H1 (cell line): ENCODE results near the gene FAM193A. TPM values are rescaled to one million over a fixed set of nuclear protein-coding genes. Genes with fewer than 3 reads are reported as not detected.

Experiments
- CTCF ChIA-PET: fragments of 300-600 bp; sonication (Branson Sonifier 250); formaldehyde crosslinking; loops from one replicate; lab custom pipeline; 2021; ENCODE audit not compliant: partially characterized antibody; lab: Charles Lee
- POLR2A ChIA-PET: fragments of 300-600 bp; sonication (Branson Sonifier 250); formaldehyde crosslinking; loops from one replicate; lab custom pipeline; 2021; ENCODE audit warnings: inconsistent platforms; ENCODE audit not compliant: partially characterized antibody; lab: Charles Lee
- DNase-seq, 2 experiments: peaks; one replicate each; pipeline versions ENCODE4 v3.0.0 to v3.0.0-alpha.2; 2010 to 2022; ENCODE audit warnings: low spot score in 2 of 2, low read depth in 1 of 2, mixed read lengths in 1 of 2
- FAIRE-seq: peaks from 2 replicates; lab custom pipeline; 2011; peaks lifted over from hg19 to GRCh38; lab: Jason Lieb, UNC
- H2AFZ ChIP-seq: 2 replicates; pipeline ENCODE4 v1.8.1; 2012; ENCODE audit warnings: low read length, inconsistent platforms
- H2AK5ac ChIP-seq: 2 replicates; pipeline ENCODE4 v1.6.1; 2013; ENCODE audit warnings: low read depth, low read length
- H2BK120ac ChIP-seq: replicated peaks from 2 replicates; pipeline ENCODE3; 2013; ENCODE audit warnings: low read depth, low read length, inconsistent platforms
- H2BK12ac ChIP-seq: 2 replicates; pipeline ENCODE4 v1.6.1; 2013; ENCODE audit warnings: low read depth, low read length
- H2BK15ac ChIP-seq: 2 replicates; pipeline ENCODE4 v1.6.1; 2013; ENCODE audit warnings: low read length
- H2BK20ac ChIP-seq: 2 replicates; pipeline ENCODE4 v1.6.1; 2013; ENCODE audit warnings: low read length
- H2BK5ac ChIP-seq: 2 replicates; pipeline ENCODE4 v1.6.1; 2013; ENCODE audit warnings: low read depth, low read length
- H3K14ac ChIP-seq: 2 replicates; pipeline ENCODE4 v1.6.1; 2013; ENCODE audit warnings: inconsistent platforms; ENCODE audit not compliant: insufficient read length
- H3K18ac ChIP-seq: 2 replicates; pipeline ENCODE4 v1.6.1; 2013; ENCODE audit warnings: low read length; ENCODE audit errors: extremely low read depth
- H3K23ac ChIP-seq: 2 replicates; pipeline ENCODE4 v1.6.1; 2013; ENCODE audit warnings: inconsistent platforms; ENCODE audit not compliant: insufficient read length
- H3K23me2 ChIP-seq: 2 replicates; pipeline ENCODE4 v1.6.1; 2013; ENCODE audit warnings: low read depth, low read length
- H3K27ac ChIP-seq: 2 replicates; pipeline ENCODE4 v1.6.1; 2011; ENCODE audit warnings: low read depth, low read length, inconsistent platforms
- H3K27me3 ChIP-seq, 4 experiments: replicated peaks in 1 of 4; 1 replicate in 1 of 4; 2 replicates in 3 of 4; pipeline versions ENCODE4 v1.6.1 to v1.8.1; 2011 to 2013; ENCODE audit warnings: low read length in 3 of 4, mild to moderate bottlenecking in 3 of 4, inconsistent platforms in 2 of 4, mixed read lengths in 2 of 4, moderate library complexity in 1 of 4; ENCODE audit not compliant: control insufficient read depth in 3 of 4, insufficient read depth in 3 of 4; ENCODE audit errors: extremely low read depth in 1 of 4
- H3K36me3 ChIP-seq, 4 experiments: 2 replicates each; pipeline versions ENCODE4 v1.6.1 to v1.8.1; 2011 to 2013; ENCODE audit warnings: mild to moderate bottlenecking in 4 of 4, low read length in 3 of 4, moderate library complexity in 2 of 4, control low read depth in 1 of 4, inconsistent platforms in 1 of 4; ENCODE audit not compliant: insufficient read depth in 4 of 4, control insufficient read depth in 2 of 4
- H3K4ac ChIP-seq: replicated peaks from 2 replicates; pipeline ENCODE3; 2013; ENCODE audit warnings: low read length, low read depth, mixed read lengths, inconsistent platforms; ENCODE audit not compliant: insufficient read length
- H3K4me1 ChIP-seq, 4 experiments: replicated peaks in 1 of 4; 1 replicate in 1 of 4; 2 replicates in 3 of 4; pipeline versions ENCODE4 v1.6.1 to v1.8.1; 2011 to 2013; ENCODE audit warnings: low read length in 3 of 4, inconsistent platforms in 2 of 4, mixed read lengths in 1 of 4; ENCODE audit not compliant: insufficient read depth in 4 of 4, control insufficient read depth in 3 of 4
- H3K4me2 ChIP-seq, 2 experiments: 2 replicates each; pipeline versions ENCODE4 v1.6.1 to v1.8.1; 2011 to 2013; ENCODE audit warnings: low read depth in 2 of 2, low read length in 2 of 2, control low read depth in 1 of 2, inconsistent platforms in 1 of 2, mild to moderate bottlenecking in 1 of 2; ENCODE audit not compliant: insufficient read depth in 1 of 2
- H3K4me3 ChIP-seq, 4 experiments: fragments of 200-600, 300-600 bp in 1 of 4; sonication (generic), shearing (Covaris generic), sonication (Bioruptor Twin) in 1 of 4; 2 replicates each; pipeline versions ENCODE4 v1.5.1 to v1.8.1; 2011 to 2016; ENCODE audit warnings: low read length in 4 of 4, low read depth in 3 of 4, control low read depth in 2 of 4, inconsistent platforms in 2 of 4, mild to moderate bottlenecking in 2 of 4, mixed read lengths in 1 of 4, moderate library complexity in 1 of 4; ENCODE audit not compliant: insufficient read depth in 2 of 4; ENCODE audit errors: extremely low read depth in 1 of 4
- H3K56ac ChIP-seq: replicated peaks from 2 replicates; pipeline ENCODE3; 2013; ENCODE audit warnings: low read depth, mild to moderate bottlenecking, mixed read lengths, low read length, inconsistent platforms; ENCODE audit not compliant: insufficient read length
- H3K79me1 ChIP-seq: 2 replicates; pipeline ENCODE4 v1.6.1; 2013; ENCODE audit warnings: low read depth, low read length, control low read depth
- H3K79me2 ChIP-seq, 2 experiments: 2 replicates each; pipeline versions ENCODE4 v1.6.1 to v1.8.1; 2012 to 2013; ENCODE audit warnings: low read length in 2 of 2, mild to moderate bottlenecking in 2 of 2, inconsistent platforms in 1 of 2; ENCODE audit not compliant: insufficient read depth in 2 of 2, control insufficient read depth in 1 of 2
- H3K9ac ChIP-seq, 4 experiments: replicated peaks in 1 of 4; 1 replicate in 1 of 4; 2 replicates in 3 of 4; pipeline versions ENCODE4 v1.6.1 to v1.8.1; 2011 to 2013; ENCODE audit warnings: low read depth in 3 of 4, low read length in 3 of 4, control low read depth in 2 of 4, mild to moderate bottlenecking in 2 of 4, moderate library complexity in 2 of 4, inconsistent platforms in 1 of 4; ENCODE audit errors: extremely low read depth in 1 of 4
- H3K9me3 ChIP-seq, 2 experiments: 2 replicates each; pipeline versions ENCODE4 v1.6.1 to v1.8.1; 2012 to 2013; ENCODE audit warnings: mild to moderate bottlenecking in 2 of 2, moderate library complexity in 2 of 2, control low read depth in 1 of 2, inconsistent platforms in 1 of 2, low read depth in 1 of 2, low read length in 1 of 2, mixed read lengths in 1 of 2; ENCODE audit not compliant: insufficient read depth in 2 of 2
- H4K20me1 ChIP-seq, 2 experiments: replicated peaks in 1 of 2; 2 replicates each; pipeline versions ENCODE3 to v1.8.1; 2011 to 2013; ENCODE audit warnings: inconsistent platforms in 2 of 2, low read length in 2 of 2, mild to moderate bottlenecking in 1 of 2; ENCODE audit not compliant: insufficient read depth in 2 of 2, control insufficient read depth in 1 of 2
- H4K5ac ChIP-seq: 2 replicates; pipeline ENCODE4 v1.6.1; 2013; ENCODE audit warnings: low read length, low read depth, mixed read lengths, inconsistent platforms; ENCODE audit not compliant: insufficient read length
- H4K8ac ChIP-seq: 2 replicates; pipeline ENCODE4 v1.8.0; 2013; ENCODE audit warnings: mild to moderate bottlenecking, moderate library complexity, low read length, inconsistent platforms; ENCODE audit not compliant: insufficient read depth; ENCODE audit errors: extremely low read depth
- H4K91ac ChIP-seq: replicated peaks from 2 replicates; pipeline ENCODE3; 2013; ENCODE audit warnings: low read length, mixed read lengths, inconsistent platforms; ENCODE audit not compliant: insufficient read length
- ASH2L ChIP-seq: fragments of 200-600, 300-600 bp; sonication (generic); IDR thresholded peaks from one replicate; pipeline ENCODE4 v1.7.1; 2017; ENCODE audit warnings: low read length
- ATF3 ChIP-seq: IDR thresholded peaks from 2 replicates; pipeline ENCODE4 v1.6.1; 2011; ENCODE audit warnings: low read depth, mild to moderate bottlenecking, low read length; ENCODE audit not compliant: insufficient read depth
- BRCA1 ChIP-seq: IDR thresholded peaks from 2 replicates; pipeline ENCODE4 v1.6.1; 2012; ENCODE audit warnings: low read depth, low read length, improper control_type of control experiment
- CBX5 ChIP-seq: fragments of 300-800, 300-1000 bp; sonication (generic); IDR thresholded peaks from 2 replicates; pipeline ENCODE4 v1.7.1; 2016; ENCODE audit warnings: antibody characterized with exemption, low read length, low read depth
- CHD2 ChIP-seq: IDR thresholded peaks from 2 replicates; pipeline ENCODE4 v1.6.1; 2012; ENCODE audit warnings: low read length, improper control_type of control experiment
- EGR1 ChIP-seq: IDR thresholded peaks from 2 replicates; pipeline ENCODE4 v1.6.1; 2011; ENCODE audit warnings: low read depth, low read length, borderline replicate concordance
- HDAC6 ChIP-seq: IDR thresholded peaks from one replicate; pipeline ENCODE4 v1.7.1; 2012; ENCODE audit warnings: low read depth, mild to moderate bottlenecking, inconsistent platforms, low read length, moderate library complexity
- NANOG ChIP-seq: IDR thresholded peaks from 2 replicates; pipeline ENCODE4 v1.6.1; 2011; ENCODE audit warnings: low read length, low read depth, mild to moderate bottlenecking, inconsistent platforms; ENCODE audit not compliant: insufficient read depth, poor library complexity, severe bottlenecking
- RXRA ChIP-seq: IDR thresholded peaks from 2 replicates; pipeline ENCODE4 v1.6.1; 2011; ENCODE audit warnings: low read depth, mild to moderate bottlenecking, low read length, moderate library complexity; ENCODE audit not compliant: insufficient read depth
- SAP30 ChIP-seq: fragments of 300-600 bp; sonication (generic); IDR thresholded peaks from 2 replicates; pipeline ENCODE4 v1.7.1; 2012; ENCODE audit warnings: low read length, moderate library complexity, mild to moderate bottlenecking, inconsistent platforms; ENCODE audit not compliant: insufficient read depth, insufficient replicate concordance
- SP1 ChIP-seq: IDR thresholded peaks from 2 replicates; pipeline ENCODE4 v1.6.1; 2011; ENCODE audit warnings: low read depth, low read length
- TAF1 ChIP-seq: IDR thresholded peaks from 2 replicates; pipeline ENCODE4 v1.6.1; 2011; ENCODE audit warnings: mild to moderate bottlenecking, low read depth, low read length
- ZNF274 ChIP-seq: IDR thresholded peaks from 2 replicates; pipeline ENCODE4 v1.7.0; 2012; ENCODE audit warnings: low read length, borderline replicate concordance; ENCODE audit errors: extremely low read depth
- WGBS, 2 experiments: shearing (Covaris generic) in 1 of 2; methylation state at CpG; one replicate each; pipeline versions ENCODE4 v1.1.6 to v1.1.7; 2013 to 2015; ENCODE audit warnings: low lambda C conversion rate in 2 of 2, mixed read lengths in 2 of 2, inconsistent platforms in 1 of 2, low coverage in 1 of 2, missing lambda C conversion rate in 1 of 2; ENCODE audit not compliant: insufficient replicate concordance in 2 of 2, insufficient coverage in 1 of 2, insufficient read length in 1 of 2; ENCODE audit errors: extremely low coverage in 1 of 2, missing lambda C conversion rate in 1 of 2; 5-methylcytosine and 5-hydroxymethylcytosine counted together
- polyA plus RNA-seq, 7 experiments: library from polyadenylated mRNA; depleted of rRNA in 3 of 7; stranded (reverse) in 5 of 7; unstranded in 2 of 7; fragments of >200 nt in 5 of 7; fragments of 200-250 nt in 2 of 7; gene quantifications; 1 replicate in 5 of 7; 2 replicates in 1 of 7; 4 replicates in 1 of 7; pipeline versions ENCODE4 v1.2.1 to v1.2.3, GENCODE V29; 2011 to 2013; ENCODE audit warnings: missing spikeins in 2 of 7, mixed read lengths in 2 of 7
- total RNA-seq: library from RNA; stranded (reverse); fragmentation: NEBNext Ultra II Directional; extraction: Animal tissue kit (Norgen Biotek cat#: 25700); gene quantifications from 2 replicates; pipeline ENCODE4 v1.2.1, GENCODE V29; 2021

Gene FAM193A
- total and polyA plus RNA-seq, 2 of the 8 experiments (the other 6 are each of a cell fraction or from before 2014, with no cell fraction given): 8.7 to 26.2 TPM

- ChIA-PET POLR2A (no interaction called here), CTCF (interaction anchor here (1.0 to 1.1 kb wide), 4 partner anchors 10 to 22 kb away, joined by 3 to 4 read pairs (median 3); no protein-coding TSS in a partner anchor)
- Histone ChIP-seq H3K9me3 (no peaks in the 10 kb centered on the region), H2BK15ac (no peak overlapping the region), H2AFZ (no peak overlapping the region), H3K14ac (no peak overlapping the region), H4K20me1 (peaks cover 5 to 12% of the 10 kb centered on the region in 2 experiments), H2BK20ac (no peak overlapping the region), H3K9ac (no peak overlapping the region), H2BK120ac (no peak overlapping the region), H3K4ac (no peak overlapping the region), H3K27me3 (no peaks in the 10 kb centered on the region), H3K56ac (no peak overlapping the region), H2BK12ac (no peak overlapping the region), H2BK5ac (no peak overlapping the region), H3K23ac (no peak overlapping the region), H3K36me3 (peaks cover 35 to 57% (median 45%) of the 10 kb centered on the region in 4 experiments; a peak in 7 of 8 replicates), H3K27ac (no peak overlapping the region), H3K79me1 (no peaks in the 10 kb centered on the region; the same call in 1 of the 2 replicates), H2AK5ac (no peak overlapping the region), H3K4me2 (no peak overlapping the region), H3K23me2 (no peaks in the 10 kb centered on the region; the same call in 1 of the 2 replicates), H4K91ac (no peak overlapping the region), H3K4me1 (no peaks in the 10 kb centered on the region), H4K8ac (no peak overlapping the region), H3K18ac (no peak overlapping the region), H4K5ac (no peak overlapping the region), H3K4me3 (no peak overlapping the region), H3K79me2 (no peaks in the 10 kb centered on the region)
- DNase-seq (no peak), FAIRE-seq (no peak)
- 93% methylated on average over 5 of the region's 5 CpGs; no CpG with 5 or more reads in 1 of the 2 experiments for WGBS, 2 experiments
- TF ChIP-seq CHD2: no peak
- no peak for TF ChIP-seq EGR1
- no peak for TF ChIP-seq SP1
- no peak for TF ChIP-seq HDAC6
- no peak for TF ChIP-seq RXRA
- TF ChIP-seq TAF1: no peak
- no peak for TF ChIP-seq CBX5
- no peak for TF ChIP-seq ATF3
- no peak for TF ChIP-seq BRCA1
- no peak for TF ChIP-seq ASH2L
- no peak for TF ChIP-seq ZNF274
- TF ChIP-seq SAP30: no peak
- TF ChIP-seq NANOG: no peak
Measured at GRCh38 chr4:2695346-2696060, 159.1 kb downstream of the FAM193A start.
